Prostate gland (tissue), 2 donors: ENCODE results near the gene RTF2.

ENCODE experiments used
- CTCF ChIP-seq, 4 experiments: fragments of 200-600 bp in 2 of 4; fragments of 450-650 bp in 2 of 4; sonication (generic) in 2 of 4; IDR thresholded peaks; 1 replicate in 3 of 4; 2 replicates in 1 of 4; pipeline ENCODE4 v1.5.1; 2016 to 2019; ENCODE audit warnings: antibody characterized with exemption in 4 of 4, mild to moderate bottlenecking in 2 of 4, moderate library complexity in 2 of 4
- POLR2A ChIP-seq: fragments of 450-650 bp; IDR thresholded peaks from one replicate; pipeline ENCODE4 v1.6.1; 2016; ENCODE audit warnings: antibody characterized with exemption, mild to moderate bottlenecking

- TF ChIP-seq CTCF (IDR thresholded peaks at IDR 0.05) (no peak), POLR2A (no peak)
Measured at GRCh38 chr20:56429502-56429901, 38.9 kb upstream of the RTF2 start.
